ENCODE results near the gene MIS12. TPM values are rescaled to one million over a fixed set of nuclear protein-coding genes. Genes with fewer than 3 reads are reported as not detected.

The MIS12 gene, protein sequence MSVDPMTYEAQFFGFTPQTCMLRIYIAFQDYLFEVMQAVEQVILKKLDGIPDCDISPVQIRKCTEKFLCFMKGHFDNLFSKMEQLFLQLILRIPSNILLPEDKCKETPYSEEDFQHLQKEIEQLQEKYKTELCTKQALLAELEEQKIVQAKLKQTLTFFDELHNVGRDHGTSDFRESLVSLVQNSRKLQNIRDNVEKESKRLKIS
- 10 to 100 TPM; 47.3 to 48.1 TPM for total RNA-seq
- 21.7 TPM for polyA plus RNA-seq

DNA sequence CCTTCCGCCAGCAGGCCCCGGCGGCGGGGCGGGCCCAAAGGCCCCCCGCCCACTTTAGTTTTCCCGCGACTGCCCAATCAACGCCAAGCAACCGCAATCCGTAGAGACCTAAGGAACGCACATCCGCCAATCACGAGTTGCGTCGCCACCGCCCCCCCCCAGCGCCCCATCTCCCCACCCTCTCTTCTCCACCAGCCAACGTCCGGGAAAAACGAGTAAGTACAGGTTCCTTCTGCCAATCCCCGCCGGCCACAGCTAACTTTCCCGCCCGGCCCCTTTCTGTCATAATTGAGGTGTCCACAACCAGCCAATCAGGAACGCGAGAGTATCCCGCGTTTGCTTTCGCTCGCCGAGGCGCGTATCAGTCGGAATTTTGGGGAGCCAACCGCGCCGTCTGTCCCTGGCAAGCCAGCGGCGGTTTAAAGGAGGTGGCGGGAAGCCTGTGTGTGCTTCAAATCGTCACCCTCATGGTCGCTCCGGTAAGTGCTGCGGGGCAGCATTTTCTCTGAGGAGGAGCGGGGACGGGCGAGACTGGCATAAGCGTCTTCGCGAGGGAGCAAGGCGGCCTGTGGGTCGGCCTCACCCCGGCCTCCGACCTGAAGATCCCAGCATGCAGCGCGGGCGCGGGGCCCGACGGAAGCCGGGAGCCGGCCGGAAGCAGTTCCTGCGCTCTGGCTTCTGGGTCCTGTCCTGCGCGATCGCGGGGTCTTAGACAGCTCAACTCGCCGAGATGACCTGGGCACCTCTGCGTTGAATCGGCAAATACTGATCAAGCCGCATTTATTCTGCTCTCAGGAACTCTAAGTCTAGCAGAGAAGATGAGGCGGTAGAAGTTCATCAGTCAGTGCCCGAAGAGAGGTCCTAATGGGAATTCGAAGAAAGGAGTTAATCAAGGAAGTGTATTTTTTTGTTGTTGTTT lies at the start of gene MIS12:
Gene MIS12 (plus strand): TSS at position 361 of the 919 bp plus-strand sequence. CDS start 2,297 bp downstream, outside the sequence.
- Mint-ChIP-seq H3K4me1 (peaks cover 41 to 68% (median 66%) of the 10 kb centered on the region in 3 donors), H3K27ac (peak within 1 kb of the TSS; percentile 95 to 99 (median 98)), H3K4me3 (peak within 1 kb of the TSS; percentile 89 to 98 (median 96)), H3K27me3 (peaks cover 0 to 3% of the 10 kb centered on the region in 2 donors), H3K9me3 (no peaks in the 10 kb centered on the region), H3K36me3 (peaks cover 3 to 80% (median 13%) of the 10 kb centered on the region in 3 donors)
- DNase-seq, result peak; percentile 97 to 99 (median 98)
- POLR2A ChIA-PET, result interaction anchor here (0.8 to 3.0 kb wide), 6 partner anchors 10 to 67 kb away, joined by 3 to 21 read pairs (median 6); partner anchors contain the start of genes C1QBP, DHX33, NUP88 and RPAIN
- Histone ChIP-seq H3K4me3 (ENCODE audit: low read length) (peak within 1 kb of the TSS; percentile 92), H3K4me1 (ENCODE audit: insufficient read depth, low read length) (peaks cover 31% of the 10 kb centered on the region), H3K36me3 (ENCODE audit: insufficient read depth, low read length) (peaks cover 39% of the 10 kb centered on the region), H3K27me3 (ENCODE audit: insufficient read depth, low read length, poor library complexity, severe bottlenecking) (no peaks in the 10 kb centered on the region), H3K9me3 (ENCODE audit: low read length) (no peaks in the 10 kb centered on the region), H3K27ac (ENCODE audit: low read depth, low read length) (peak within 1 kb of the TSS; percentile 97)
- CTCF ChIA-PET, result interaction anchor here (1.6 to 3.1 kb wide), 3 partner anchors 15 to 48 kb away, joined by 5 to 10 read pairs (median 7); partner anchors contain the start of gene C1QBP

DNA sequence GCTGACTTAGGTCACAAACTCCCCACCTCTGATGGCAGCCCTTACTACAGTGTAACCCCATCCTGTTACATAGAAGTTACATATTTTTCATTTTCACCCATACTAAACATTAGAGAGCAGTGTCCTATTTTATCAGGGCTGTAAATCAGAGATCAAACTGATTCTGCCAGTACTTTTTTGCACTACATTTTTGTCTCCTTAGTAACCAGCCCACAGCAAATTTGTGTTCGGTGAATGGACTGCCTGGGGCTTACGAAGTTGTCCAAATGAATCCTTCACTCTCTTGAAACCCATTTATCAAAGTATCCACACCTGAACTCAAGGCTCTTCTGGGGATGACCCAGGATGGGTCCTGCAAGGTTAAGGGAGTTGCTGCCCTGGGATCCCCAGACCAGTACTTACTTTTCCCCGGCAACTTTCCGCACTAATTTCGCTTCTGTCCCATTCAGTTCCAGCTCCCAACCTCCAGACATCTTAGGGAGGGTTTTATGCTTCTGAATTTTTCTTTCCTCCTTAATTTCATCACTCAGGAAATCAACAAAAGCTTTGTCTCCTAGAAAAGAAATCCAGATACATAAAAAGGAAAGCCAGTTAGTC lies 48.5 kb upstream of the MIS12 start:
- ChIA-PET CTCF (interaction anchor here (2.0 to 3.7 kb wide), 3 partner anchors 10 to 20 kb away, joined by 7 to 31 read pairs (median 19); partner anchors contain the start of genes NUP88 and RPAIN), POLR2A (interaction anchor here (0.6 to 3.9 kb wide), 2 partner anchors 18 to 124 kb away, joined by 3 to 16 read pairs; partner anchors contain the start of genes NUP88 and RPAIN)
- DNase-seq, result no peak
- peak overlapping the region; percentile 78 for H3K4me3 ChIP-seq (ENCODE audit: low read length)
- H3K9me3 Mint-ChIP-seq, result no peaks in the 10 kb centered on the region
- H3K27ac Mint-ChIP-seq, result peak overlapping the region; percentile 76 to 93 (median 88)
- H3K36me3 Mint-ChIP-seq, result peaks cover 0 to 52% (median 10%) of the 10 kb centered on the region in 3 donors
- peaks cover 29% of the 10 kb centered on the region for H3K4me1 ChIP-seq (ENCODE audit: insufficient read depth, low read length)
- H3K27me3 Mint-ChIP-seq, result no peaks in the 10 kb centered on the region
- peaks cover 33 to 43% (median 37%) of the 10 kb centered on the region in 3 donors for H3K4me1 Mint-ChIP-seq
- H3K9me3 ChIP-seq (ENCODE audit: low read length), result no peaks in the 10 kb centered on the region
- peaks cover 28% of the 10 kb centered on the region for H3K36me3 ChIP-seq (ENCODE audit: insufficient read depth, low read length)
- H3K4me3 Mint-ChIP-seq, result peak overlapping the region; percentile 80 to 93 (median 87)
- no peak overlapping the region for H3K27ac ChIP-seq (ENCODE audit: low read depth, low read length)
- H3K27me3 ChIP-seq (ENCODE audit: insufficient read depth, low read length, poor library complexity, severe bottlenecking), result no peaks in the 10 kb centered on the region

DNA sequence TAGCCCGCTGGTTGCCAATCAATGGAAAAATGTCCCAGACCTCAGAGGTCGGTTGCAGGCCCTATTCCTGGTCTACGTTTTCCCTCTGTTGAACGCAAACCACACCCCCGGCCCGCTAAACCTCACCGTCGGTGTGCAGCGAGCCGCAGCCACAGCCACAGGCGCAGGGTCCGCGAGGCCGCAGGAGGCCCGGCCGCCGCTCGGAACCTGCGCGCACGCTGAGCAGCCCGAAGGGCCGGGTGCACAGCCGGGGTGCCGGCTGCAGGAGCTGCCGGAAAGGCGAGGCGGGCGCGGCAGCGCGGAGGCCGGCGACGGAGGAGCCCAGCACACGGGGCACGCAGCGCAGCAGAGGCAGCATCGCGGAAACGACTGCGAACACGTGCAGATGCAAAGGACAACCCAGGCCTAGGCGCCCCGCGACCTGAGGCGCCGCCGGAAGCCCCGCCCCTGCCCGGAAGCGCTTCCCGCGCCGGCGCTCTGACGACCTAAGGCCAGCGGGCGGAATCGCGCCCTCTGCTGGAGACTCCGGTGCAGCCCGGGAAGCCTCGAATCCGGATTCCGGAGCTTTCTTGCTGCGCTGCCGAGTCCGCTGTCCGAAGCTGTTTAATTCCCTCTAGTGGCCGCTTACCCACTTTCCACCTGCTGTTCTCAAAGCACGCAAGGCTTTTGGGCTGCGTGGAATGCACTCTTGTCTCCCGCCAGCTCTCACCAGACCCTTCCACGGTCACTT lies 47.5 kb upstream of the MIS12 start, which contains the start of gene C1QBP:
Gene C1QBP (minus strand): TSS at position 440 of the 730 bp plus-strand sequence. CDS start 82 bp downstream, at position 358.
- peaks cover 33 to 43% (median 37%) of the 10 kb centered on the region in 3 donors for H3K4me1 Mint-ChIP-seq
- H3K27me3 Mint-ChIP-seq, result no peaks in the 10 kb centered on the region
- H3K9me3 Mint-ChIP-seq, result no peaks in the 10 kb centered on the region
- Histone ChIP-seq H3K36me3 (ENCODE audit: insufficient read depth, low read length) (peaks cover 17% of the 10 kb centered on the region), H3K27me3 (ENCODE audit: insufficient read depth, low read length, poor library complexity, severe bottlenecking) (no peaks in the 10 kb centered on the region), H3K27ac (ENCODE audit: low read depth, low read length) (peak within 1 kb of the TSS; percentile 72), H3K9me3 (ENCODE audit: low read length) (no peaks in the 10 kb centered on the region), H3K4me3 (ENCODE audit: low read length) (peak within 1 kb of the TSS; percentile 78), H3K4me1 (ENCODE audit: insufficient read depth, low read length) (peaks cover 29% of the 10 kb centered on the region)
- POLR2A ChIA-PET, result interaction anchor here (0.6 to 3.9 kb wide), 5 partner anchors 19 to 247 kb away, joined by 3 to 16 read pairs (median 6); partner anchors contain the start of genes DERL2, DHX33, MIS12 and NUP88
- CTCF ChIA-PET, result interaction anchor here (0.6 to 3.7 kb wide), 28 partner anchors 8 to 325 kb away, joined by 3 to 31 read pairs (median 4); partner anchors contain the start of genes DERL2, DHX33, MIS12 and NLRP1
- H3K36me3 Mint-ChIP-seq, result peaks cover 0 to 49% (median 7%) of the 10 kb centered on the region in 3 donors
- H3K4me3 Mint-ChIP-seq, result peak within 1 kb of the TSS; percentile 82 to 93 (median 87)
- peak within 1 kb of the TSS; percentile 76 to 97 (median 94) for H3K27ac Mint-ChIP-seq
- peak; percentile 88 to 92 (median 89) for DNase-seq

DNA sequence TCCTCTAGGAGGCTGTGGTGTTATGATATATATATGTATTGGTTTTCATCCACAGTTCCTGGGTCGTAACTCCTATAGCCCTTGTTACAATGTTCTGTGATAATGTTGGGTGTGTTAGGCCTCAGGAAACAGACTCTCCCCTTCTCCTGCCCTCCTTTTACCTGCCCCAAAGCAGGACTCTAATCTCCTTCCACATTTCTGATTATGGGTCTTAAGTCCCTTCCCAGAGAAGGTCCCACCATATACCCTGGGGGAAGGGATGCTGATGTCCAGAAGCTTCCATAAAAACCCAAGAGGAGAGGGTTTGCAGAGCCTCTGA lies 47.0 kb upstream of the MIS12 start:
- H3K4me3 ChIP-seq (ENCODE audit: low read length), result peak overlapping the region; percentile 59
- no peak for DNase-seq
- POLR2A ChIA-PET, result interaction anchor here (0.6 to 3.9 kb wide), 5 partner anchors 20 to 248 kb away, joined by 3 to 16 read pairs (median 6); partner anchors contain the start of genes DERL2, DHX33, MIS12 and NUP88
- CTCF ChIA-PET, result interaction anchor here (0.6 to 3.7 kb wide), 27 partner anchors 9 to 325 kb away, joined by 3 to 31 read pairs (median 4); partner anchors contain the start of genes DERL2, DHX33, MIS12 and NLRP1
- Mint-ChIP-seq H3K4me1 (peaks cover 33 to 43% (median 37%) of the 10 kb centered on the region in 3 donors), H3K27me3 (no peaks in the 10 kb centered on the region), H3K9me3 (no peaks in the 10 kb centered on the region), H3K27ac (peak overlapping the region; percentile 76 to 97 (median 94)), H3K4me3 (peak overlapping the region; percentile 82 to 93 (median 87)), H3K36me3 (peaks cover 0 to 50% (median 9%) of the 10 kb centered on the region in 3 donors)
- no peaks in the 10 kb centered on the region for H3K9me3 ChIP-seq (ENCODE audit: low read length)
- H3K27me3 ChIP-seq (ENCODE audit: insufficient read depth, low read length, poor library complexity, severe bottlenecking), result no peaks in the 10 kb centered on the region
- H3K4me1 ChIP-seq (ENCODE audit: insufficient read depth, low read length), result peaks cover 29% of the 10 kb centered on the region
- H3K27ac ChIP-seq (ENCODE audit: low read depth, low read length), result peak overlapping the region; percentile 58
- peaks cover 13% of the 10 kb centered on the region for H3K36me3 ChIP-seq (ENCODE audit: insufficient read depth, low read length)

DNA sequence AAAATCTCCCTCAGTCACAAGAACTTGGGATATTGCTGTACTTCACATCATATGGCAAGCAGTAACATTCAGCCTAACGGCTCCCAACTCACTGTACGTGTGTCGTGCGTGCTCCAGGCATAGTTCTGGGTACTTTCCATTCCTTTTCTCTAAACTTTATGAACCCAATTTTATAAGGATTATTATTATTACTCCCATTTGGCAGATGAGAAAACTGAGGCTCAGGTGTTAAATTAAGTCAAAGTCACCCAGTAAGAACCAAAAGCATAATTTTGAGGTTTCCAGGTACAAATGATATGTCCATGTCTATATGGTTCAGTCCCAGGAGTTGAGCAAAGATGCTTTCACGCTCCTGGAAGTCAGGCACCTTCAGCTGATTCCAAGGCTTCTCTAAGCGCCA lies 42.6 kb upstream of the MIS12 start:
- no peak overlapping the region for H3K4me3 ChIP-seq (ENCODE audit: low read length)
- H3K4me3 Mint-ChIP-seq, result no peak overlapping the region
- POLR2A ChIA-PET, result no interaction called here
- no peaks in the 10 kb centered on the region for H3K9me3 Mint-ChIP-seq
- H3K4me1 Mint-ChIP-seq, result peaks cover 9 to 11% (median 11%) of the 10 kb centered on the region in 3 donors
- H3K27ac Mint-ChIP-seq, result no peak overlapping the region
- peaks cover 0 to 56% (median 14%) of the 10 kb centered on the region in 3 donors for H3K36me3 Mint-ChIP-seq
- H3K36me3 ChIP-seq (ENCODE audit: insufficient read depth, low read length), result peaks cover 9% of the 10 kb centered on the region
- H3K27me3 Mint-ChIP-seq, result no peaks in the 10 kb centered on the region
- DNase-seq, result no peak
- CTCF ChIA-PET, result no interaction called here
- no peaks in the 10 kb centered on the region for H3K9me3 ChIP-seq (ENCODE audit: low read length)
- no peak overlapping the region for H3K27ac ChIP-seq (ENCODE audit: low read depth, low read length)
- peaks cover 8% of the 10 kb centered on the region for H3K4me1 ChIP-seq (ENCODE audit: insufficient read depth, low read length)
- H3K27me3 ChIP-seq (ENCODE audit: insufficient read depth, low read length, poor library complexity, severe bottlenecking), result no peaks in the 10 kb centered on the region

DNA sequence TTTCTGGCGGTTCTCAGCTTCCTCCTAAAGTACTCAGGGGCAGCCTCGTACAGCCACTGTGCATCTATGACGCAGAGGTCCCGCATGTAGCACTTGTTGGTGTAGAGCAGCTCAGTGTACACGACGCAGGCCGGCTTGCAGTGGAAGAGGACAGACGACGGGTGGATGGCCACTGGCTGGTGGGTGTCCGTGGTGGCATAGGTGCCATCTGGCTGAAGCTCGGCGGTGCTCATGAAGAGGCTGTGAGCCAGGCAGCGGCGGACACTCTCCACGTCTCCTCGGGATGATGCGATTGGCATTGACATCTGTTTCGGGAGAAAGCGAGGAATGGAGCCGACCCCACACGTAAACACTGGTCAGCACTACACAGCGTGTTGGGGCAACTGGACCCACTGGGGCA lies 42.2 kb upstream of the MIS12 start:
- Mint-ChIP-seq H3K4me1 (peaks cover 7 to 10% (median 9%) of the 10 kb centered on the region in 3 donors), H3K27ac (peak overlapping the region in 1 of 8 donors; percentile 85), H3K9me3 (no peaks in the 10 kb centered on the region), H3K36me3 (peaks cover 0 to 61% (median 14%) of the 10 kb centered on the region in 3 donors), H3K4me3 (no peak overlapping the region), H3K27me3 (no peaks in the 10 kb centered on the region)
- Histone ChIP-seq H3K27ac (ENCODE audit: low read depth, low read length) (no peak overlapping the region), H3K4me3 (ENCODE audit: low read length) (no peak overlapping the region), H3K9me3 (ENCODE audit: low read length) (no peaks in the 10 kb centered on the region), H3K4me1 (ENCODE audit: insufficient read depth, low read length) (peaks cover 7% of the 10 kb centered on the region), H3K36me3 (ENCODE audit: insufficient read depth, low read length) (peaks cover 9% of the 10 kb centered on the region), H3K27me3 (ENCODE audit: insufficient read depth, low read length, poor library complexity, severe bottlenecking) (no peaks in the 10 kb centered on the region)
- CTCF ChIA-PET, result no interaction called here
- no peak for DNase-seq
- POLR2A ChIA-PET, result no interaction called here

DNA sequence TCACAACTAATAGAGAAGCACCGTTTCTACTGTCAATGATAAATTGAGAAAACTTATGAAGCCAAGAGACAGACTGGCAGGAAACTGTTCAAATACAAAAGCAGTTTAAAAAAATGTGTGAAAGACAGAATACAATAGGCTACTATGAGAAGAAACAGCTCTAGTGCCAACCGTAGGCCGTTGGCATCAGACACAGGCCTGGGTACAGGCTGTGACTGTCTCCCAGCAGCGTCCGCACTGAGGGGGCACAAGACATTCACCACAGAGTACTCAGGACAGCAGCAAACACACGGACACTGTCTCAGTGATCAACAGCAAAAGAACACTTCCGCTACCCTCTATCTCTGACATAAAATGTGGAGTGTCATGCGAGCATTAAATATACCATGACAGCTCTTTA lies 39.6 kb upstream of the MIS12 start:
- Histone ChIP-seq H3K27me3 (ENCODE audit: insufficient read depth, low read length, poor library complexity, severe bottlenecking) (no peaks in the 10 kb centered on the region), H3K36me3 (ENCODE audit: insufficient read depth, low read length) (peaks cover 14% of the 10 kb centered on the region), H3K27ac (ENCODE audit: low read depth, low read length) (no peak overlapping the region), H3K9me3 (ENCODE audit: low read length) (no peaks in the 10 kb centered on the region), H3K4me3 (ENCODE audit: low read length) (no peak overlapping the region), H3K4me1 (ENCODE audit: insufficient read depth, low read length) (no peaks in the 10 kb centered on the region)
- DNase-seq, result no peak
- Mint-ChIP-seq H3K4me1 (no peaks in the 10 kb centered on the region), H3K9me3 (no peaks in the 10 kb centered on the region), H3K4me3 (no peak overlapping the region), H3K36me3 (peaks cover 0 to 81% (median 22%) of the 10 kb centered on the region in 3 donors), H3K27me3 (no peaks in the 10 kb centered on the region), H3K27ac (no peak overlapping the region)
- ChIA-PET POLR2A (no interaction called here), CTCF (no interaction called here)

Measured in CD8-positive, alpha-beta memory T cell (primary cell).